Germinal center (tissue), 1 donor: ENCODE data around the gene C5.
A peak's percentile ranks its signal among the peaks of the same experiment; 100 is the strongest.
"Not testable (repeated sequence)": the region's sequence is repeated elsewhere in the genome, so short reads cannot be mapped to it uniquely, and the experiment has no call there.

Experiments
- DNase-seq: peaks from one replicate; pipeline ENCODE4 v3.0.0; 2012; ENCODE audit warnings: mixed read lengths, low spot score

The C5 gene

GRCh38 chr9:120979797-120980196 lies 70.3 kb downstream of the C5 start:
- DNase-seq: no peak

- no peak for DNase-seq
These were observed 71.1 kb downstream of the C5 start for GRCh38 chr9:120978987-120979386.

- DNase-seq: no peak
These were observed 72.8 kb downstream of the C5 start for GRCh38 chr9:120977321-120977720.

- DNase-seq: no peak
These were observed 75.2 kb downstream of the C5 start for GRCh38 chr9:120974921-120975320.

DNA sequence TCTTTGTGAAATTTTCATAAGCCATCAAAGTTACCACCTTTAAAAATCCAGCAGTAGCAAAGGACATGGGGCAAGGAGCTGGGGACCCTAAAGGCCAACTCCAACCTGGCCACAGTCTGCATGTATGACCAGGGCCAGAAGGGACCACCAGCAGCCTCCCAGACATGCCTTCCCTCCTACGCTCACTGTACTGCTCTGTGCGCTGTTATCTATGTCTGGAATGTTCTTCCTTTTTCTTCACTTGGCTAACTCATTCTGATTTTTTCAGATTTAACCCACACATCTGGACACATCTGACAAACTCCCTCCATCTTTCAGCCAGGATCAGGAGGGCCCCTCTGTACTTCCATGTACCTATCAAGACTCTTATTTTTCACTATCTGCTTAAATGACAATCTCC lies 75.9 kb downstream of the C5 start:
- DNase-seq: no peak

- DNase-seq: peak; percentile 13
These were observed 78.1 kb downstream of the C5 start for GRCh38 chr9:120971938-120972337.

GRCh38 chr9:120971471-120971870 lies 78.6 kb downstream of the C5 start:
- not testable (repeated sequence) for DNase-seq

- no peak for DNase-seq
These were observed 79.8 kb downstream of the C5 start for GRCh38 chr9:120970244-120970643.

DNA sequence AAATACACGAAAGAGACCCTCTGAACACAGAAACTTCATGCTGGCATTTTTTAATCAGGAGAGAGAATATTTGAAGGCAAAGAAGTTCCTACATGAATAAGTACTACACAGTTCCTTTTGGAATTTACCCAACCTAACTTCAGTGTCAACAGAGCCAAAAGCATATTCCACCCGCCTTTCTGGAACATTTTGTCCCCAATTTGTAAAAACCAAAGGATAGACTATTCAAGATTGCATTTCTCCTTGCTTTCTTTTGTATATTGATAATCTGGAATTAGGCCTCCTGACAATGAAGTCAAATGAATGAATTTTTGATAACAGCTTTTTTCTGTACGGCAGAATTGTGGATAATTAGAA lies 84.1 kb downstream of the C5 start:
- no peak for DNase-seq

- no peak for DNase-seq
These were observed 84.6 kb downstream of the C5 start for GRCh38 chr9:120965344-120966012.

- no peak for DNase-seq
These were observed 88.1 kb downstream of the C5 start for GRCh38 chr9:120961936-120962335.

GRCh38 chr9:120960001-120960400 lies 90.1 kb downstream of the C5 start:
- DNase-seq: no peak

DNA sequence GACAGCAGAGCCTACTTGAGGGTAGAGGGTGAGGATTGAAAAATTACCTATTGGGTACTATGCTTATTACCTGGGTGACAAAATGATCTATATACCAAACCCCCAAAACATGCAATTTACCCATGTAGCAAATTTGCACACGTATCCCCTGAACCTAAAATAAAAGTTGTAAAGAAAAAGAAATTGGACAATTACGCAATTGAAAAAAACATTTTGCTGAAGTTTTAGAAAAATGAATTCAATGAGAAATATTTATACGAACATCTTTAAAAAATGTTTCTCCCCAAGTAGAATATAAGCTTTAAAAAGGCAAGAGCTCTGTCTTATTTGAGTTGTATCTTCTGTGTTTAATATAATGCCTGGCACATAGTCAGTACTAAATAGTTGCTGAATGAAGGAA lies 93.2 kb downstream of the C5 start:
- no peak for DNase-seq

- DNase-seq: no peak
These were observed 98.0 kb downstream of the C5 start for GRCh38 chr9:120951960-120952618.

DNA sequence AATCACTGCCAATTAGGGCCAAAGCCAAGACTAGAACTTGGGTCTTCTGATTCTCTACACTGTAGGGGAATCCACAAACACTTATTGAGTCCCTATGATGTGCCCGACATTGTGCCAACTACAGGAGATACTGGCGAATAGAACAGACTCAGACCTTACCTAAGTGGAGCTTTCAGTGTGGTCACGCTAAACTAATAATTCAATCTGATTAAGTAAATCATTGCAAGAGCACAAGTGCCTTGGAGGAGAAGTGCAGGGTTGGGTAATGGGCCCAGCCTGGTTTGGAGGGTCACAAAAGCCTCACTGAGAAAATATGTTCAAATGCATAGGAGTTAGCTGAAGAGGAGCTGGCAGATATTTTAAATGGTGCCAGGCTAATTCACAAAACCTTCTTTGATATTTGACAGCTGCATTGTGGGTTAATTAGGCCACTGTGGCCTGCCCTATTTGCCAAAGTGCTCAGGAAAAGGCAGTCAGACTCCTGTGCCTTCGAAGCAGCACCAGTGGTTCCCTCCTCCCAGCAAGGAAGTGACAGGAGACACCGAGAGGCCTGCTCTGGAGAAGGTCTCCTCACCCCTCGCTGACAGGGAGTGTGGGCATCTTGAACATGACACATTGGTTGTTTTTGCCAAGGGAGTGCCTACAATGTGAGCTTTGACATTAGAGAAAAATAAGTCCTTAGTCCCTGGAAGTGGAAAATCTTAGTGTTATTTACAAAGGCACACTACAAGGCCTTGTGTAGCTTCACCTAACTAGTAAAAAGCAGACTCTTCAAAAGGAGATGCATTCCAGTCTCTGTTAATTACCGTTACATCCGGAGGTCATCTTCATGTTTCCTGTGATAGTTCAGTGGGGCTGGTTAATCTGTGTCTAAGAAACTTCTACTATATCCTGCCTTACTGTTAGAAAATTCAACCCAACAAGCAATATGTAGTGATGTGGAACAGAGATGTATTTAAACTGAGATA lies 99.4 kb downstream of the C5 start:
- no peak for DNase-seq

- no peak for DNase-seq
These were observed 100.8 kb downstream of the C5 start for GRCh38 chr9:120949290-120949689.

DNA sequence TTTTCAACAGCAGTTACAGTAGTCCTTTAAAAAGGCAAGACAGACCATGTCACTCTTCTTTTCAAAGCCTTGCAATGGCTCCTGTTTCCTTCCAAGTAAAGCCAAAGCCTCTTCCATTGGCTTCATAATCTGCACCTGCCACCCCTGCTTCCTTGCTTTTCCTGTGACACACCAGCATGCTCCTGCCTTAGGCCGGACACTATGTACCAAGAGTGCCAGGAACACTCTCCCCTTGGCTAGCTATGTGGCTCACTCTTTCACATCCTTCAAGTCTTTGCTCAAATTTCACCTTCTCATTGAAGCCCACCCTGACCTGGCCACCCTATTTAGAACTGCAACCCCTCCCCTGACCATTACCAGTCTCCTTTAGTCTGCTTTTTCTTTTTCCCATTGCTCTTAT lies 101.3 kb downstream of the C5 start:
- no peak for DNase-seq

DNA sequence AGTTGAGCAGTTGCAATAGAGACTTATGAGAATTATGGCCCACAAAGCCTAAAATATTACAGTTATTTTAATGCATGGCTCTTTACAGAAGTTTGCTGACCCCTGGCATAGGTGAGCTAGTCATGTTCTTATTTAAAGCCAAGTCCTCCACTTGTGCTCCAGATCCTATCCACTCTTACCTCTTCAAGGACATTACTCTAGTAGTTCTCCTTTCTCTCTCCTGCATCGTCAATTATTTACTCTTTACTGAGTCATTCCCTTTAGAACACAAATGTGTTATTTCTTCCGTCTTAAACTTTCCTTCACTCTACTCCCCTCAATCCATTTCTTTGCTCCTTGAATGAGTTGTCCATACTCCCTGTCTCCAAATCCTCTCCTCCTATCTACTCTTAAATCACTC lies 102.9 kb downstream of the C5 start:
- DNase-seq: no peak

DNA sequence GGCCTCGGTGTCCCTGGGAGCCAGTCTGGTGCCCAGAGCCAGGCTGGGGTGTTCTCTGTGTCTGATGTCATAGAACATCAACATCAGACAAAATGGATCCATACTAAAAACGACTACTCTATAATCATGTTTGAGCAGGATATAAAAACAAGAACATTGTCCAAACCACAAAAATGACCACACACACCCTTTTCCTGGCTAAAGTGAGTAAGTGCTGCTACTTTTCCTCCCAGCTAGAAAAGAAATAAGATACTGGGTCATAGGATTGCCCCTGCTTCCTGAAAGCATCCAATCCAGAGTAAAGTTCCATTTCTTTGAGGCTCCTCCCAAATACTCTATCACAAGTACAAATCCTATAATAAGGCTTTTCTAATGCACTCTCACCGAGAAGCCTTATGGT lies 103.8 kb downstream of the C5 start:
- no peak for DNase-seq

GRCh38 chr9:120944948-120945347 lies 105.1 kb downstream of the C5 start:
- no peak for DNase-seq

DNA sequence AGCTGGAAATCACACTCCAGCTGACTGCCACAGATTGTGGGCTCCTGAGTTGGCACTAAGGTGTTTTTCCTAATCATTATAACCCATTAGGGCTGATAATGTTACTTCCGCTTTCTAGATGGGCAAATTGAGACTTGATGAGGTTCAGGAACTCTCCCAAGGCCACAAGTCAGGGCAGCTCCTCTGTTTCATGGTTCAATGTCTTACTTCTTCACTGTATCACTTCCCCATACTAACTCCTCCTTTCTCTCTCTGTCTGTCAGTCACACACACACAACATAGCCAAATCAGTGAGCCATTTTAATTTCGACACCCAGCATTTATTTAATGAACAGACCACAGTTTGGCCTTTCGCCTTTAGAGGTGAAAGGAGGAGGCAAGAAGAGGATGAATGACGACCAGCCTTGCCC lies 105.6 kb downstream of the C5 start:
- peak; percentile 85 for DNase-seq

DNA sequence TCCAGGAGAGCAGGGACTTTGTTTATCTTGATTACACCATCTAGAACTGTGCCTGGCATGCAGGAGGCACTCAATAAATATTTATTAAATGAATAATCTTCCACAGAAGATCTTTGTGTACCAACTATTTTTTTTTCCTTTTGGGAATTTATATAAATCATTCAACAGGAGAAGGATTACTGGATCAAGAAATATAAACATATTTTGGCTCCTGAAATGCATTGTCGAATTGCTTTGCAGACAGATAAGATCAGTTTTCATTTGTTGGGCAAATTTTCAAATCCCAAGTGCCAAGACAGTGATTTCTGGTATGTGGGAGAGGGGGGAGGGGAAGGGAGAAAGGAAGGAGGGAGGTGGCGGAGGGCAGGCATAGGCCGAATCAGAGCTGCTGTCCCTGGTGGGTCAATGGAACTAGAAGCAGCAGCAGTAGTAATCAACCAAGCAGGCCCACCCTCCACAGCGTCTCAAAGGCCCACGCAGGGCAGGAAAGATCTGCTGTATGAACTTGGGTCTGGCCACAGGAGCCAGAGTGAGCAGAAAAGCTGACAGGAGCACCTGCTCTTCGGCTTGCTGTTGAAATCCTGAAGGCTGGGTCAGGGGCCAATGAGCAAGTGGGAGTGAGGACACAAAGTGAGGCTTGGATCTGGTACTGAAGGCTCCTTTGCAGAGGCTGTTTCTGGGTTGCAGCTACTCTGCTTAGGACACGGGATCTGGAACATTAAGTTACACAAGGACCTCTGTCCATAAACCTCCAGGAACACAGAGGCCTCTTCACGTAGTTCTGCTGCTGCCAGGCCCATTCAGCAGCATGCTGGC lies 107.7 kb downstream of the C5 start:
- DNase-seq: no peak
